ENCODE results near the gene ZNF792.
A peak's percentile ranks its signal among the peaks of the same experiment; 100 is the strongest.

The ZNF792 gene

GRCh38 chr19:34982275-34982674 lies 18.2 kb upstream of the ZNF792 start:
- no peak overlapping the region for H3K27ac ChIP-seq
- no peak overlapping the region for H3K4me3 ChIP-seq
- no peak for DNase-seq
- intact Hi-C loops (cut with DNase I; ENCODE audit: low total_unique reads), result no loop called here
- H3K27me3 ChIP-seq, result no peaks in the 10 kb centered on the region
- no peaks in the 10 kb centered on the region for H3K9me3 ChIP-seq
- H3K36me3 ChIP-seq, result no peaks in the 10 kb centered on the region
- no peak for TF ChIP-seq CTCF (IDR thresholded peaks at IDR 0.05)
- no peaks in the 10 kb centered on the region for H3K4me1 ChIP-seq

DNA sequence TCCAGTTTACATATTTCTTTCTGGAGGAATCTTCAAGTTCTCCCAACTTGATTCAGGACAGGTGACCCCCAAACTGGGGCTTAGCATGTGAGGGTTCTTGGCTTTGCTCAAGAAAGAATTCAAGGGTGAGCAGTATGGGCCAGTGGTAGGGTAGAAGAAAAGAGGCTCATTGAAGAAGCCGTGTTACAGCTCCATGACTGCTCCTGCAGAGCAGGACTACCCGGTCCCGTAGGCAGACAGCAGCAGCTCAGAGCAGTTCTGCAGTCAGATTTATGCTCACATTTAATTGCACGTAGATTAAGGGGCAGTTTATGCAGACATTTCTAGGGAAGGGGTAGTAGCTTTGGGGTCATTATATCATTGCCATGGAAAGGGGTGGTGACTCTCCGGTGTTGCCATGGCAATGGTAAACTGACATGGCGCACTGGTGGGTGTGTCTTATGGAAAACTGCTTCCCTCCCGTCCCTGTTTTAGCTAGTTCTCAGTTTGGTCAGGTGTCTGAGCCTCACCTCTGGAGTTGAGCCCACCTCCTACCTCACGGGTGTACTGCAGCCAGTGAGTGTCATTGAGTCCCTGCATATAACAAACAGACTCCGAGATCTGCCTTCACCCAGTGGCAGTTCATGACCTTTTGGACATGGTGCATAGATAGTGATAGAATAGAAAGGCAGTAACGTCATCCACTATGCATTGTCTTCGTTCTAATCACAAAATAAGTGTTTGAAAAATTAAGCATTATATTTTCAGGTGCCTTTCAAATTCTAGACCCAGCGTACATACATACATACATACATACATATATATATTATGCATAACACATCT lies 16.0 kb upstream of the ZNF792 start:
- intact Hi-C loops (cut with DNase I; ENCODE audit: low total_unique reads), result no loop called here
- no peak for TF ChIP-seq CTCF (IDR thresholded peaks at IDR 0.05)
- Histone ChIP-seq H3K9me3 (peaks cover 0 to 6% (median 6%) of the 10 kb centered on the region in 3 donors), H3K27ac (no peak overlapping the region), H3K4me1 (no peaks in the 10 kb centered on the region), H3K36me3 (no peaks in the 10 kb centered on the region), H3K27me3 (no peaks in the 10 kb centered on the region), H3K4me3 (no peak overlapping the region)
- DNase-seq, result peak in 1 of 2 donors; percentile 11

DNA sequence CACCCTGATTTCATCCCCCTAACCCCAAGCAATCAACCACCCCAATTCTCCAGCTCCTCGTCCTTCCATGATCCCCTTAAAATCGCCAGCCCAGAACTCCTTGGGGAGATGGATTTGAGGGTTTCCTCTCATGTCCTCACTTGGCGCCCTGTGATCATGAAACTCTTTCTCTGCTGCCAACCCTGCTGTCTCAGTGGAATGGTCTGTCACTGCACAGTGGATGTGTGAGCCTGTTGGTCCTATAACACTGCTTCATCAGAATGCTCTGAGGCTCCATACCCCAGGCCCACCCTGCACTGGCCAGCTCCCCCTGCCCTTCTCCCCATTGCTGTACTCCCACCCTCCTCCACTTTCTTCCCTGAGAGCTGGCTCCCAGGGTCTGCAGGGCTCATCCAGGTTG lies 12.6 kb upstream of the ZNF792 start:
- DNase-seq, result peak in 1 of 2 donors; percentile 19
- Histone ChIP-seq H3K4me1 (peaks cover 0 to 8% (median 3%) of the 10 kb centered on the region in 4 donors), H3K27ac (no peak overlapping the region), H3K27me3 (no peaks in the 10 kb centered on the region), H3K4me3 (no peak overlapping the region), H3K36me3 (no peaks in the 10 kb centered on the region), H3K9me3 (peaks cover 0 to 6% (median 6%) of the 10 kb centered on the region in 3 donors)
- intact Hi-C loops (cut with DNase I; ENCODE audit: low total_unique reads), result no loop called here
- no peak for TF ChIP-seq CTCF (IDR thresholded peaks at IDR 0.05)

DNA sequence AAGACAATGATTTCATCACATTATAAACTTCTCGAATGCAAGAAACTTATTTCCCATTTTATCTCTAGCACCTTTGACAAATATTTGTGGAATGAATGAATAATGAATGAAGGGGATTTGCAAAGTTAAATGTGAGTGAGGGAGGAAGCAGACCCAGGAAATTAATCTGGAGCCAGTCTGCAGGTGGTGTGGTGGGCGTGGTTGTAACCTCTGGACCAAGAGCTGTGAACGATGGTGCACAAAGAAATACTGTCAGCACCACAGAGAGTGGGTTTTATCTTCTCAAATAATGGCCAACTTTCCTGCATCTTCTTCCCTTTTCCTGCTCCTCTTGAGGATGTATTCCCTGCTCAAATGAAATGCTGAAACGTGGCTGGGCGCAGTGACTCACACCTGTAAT lies 11.0 kb upstream of the ZNF792 start:
- H3K9me3 ChIP-seq, result peaks cover 0 to 6% (median 6%) of the 10 kb centered on the region in 3 donors
- peaks cover 0 to 8% (median 3%) of the 10 kb centered on the region in 4 donors for H3K4me1 ChIP-seq
- no peak overlapping the region for H3K4me3 ChIP-seq
- H3K27ac ChIP-seq, result no peak overlapping the region
- H3K36me3 ChIP-seq, result no peaks in the 10 kb centered on the region
- no peak for TF ChIP-seq CTCF (IDR thresholded peaks at IDR 0.05)
- no peak for DNase-seq
- H3K27me3 ChIP-seq, result no peaks in the 10 kb centered on the region
- intact Hi-C loops (cut with DNase I; ENCODE audit: low total_unique reads), result no loop called here

- DNase-seq, result no peak
- Histone ChIP-seq H3K27me3 (no peaks in the 10 kb centered on the region), H3K27ac (no peak overlapping the region), H3K9me3 (peaks cover 0 to 6% (median 6%) of the 10 kb centered on the region in 3 donors), H3K4me3 (no peak overlapping the region), H3K4me1 (peaks cover 0 to 8% (median 3%) of the 10 kb centered on the region in 4 donors), H3K36me3 (no peaks in the 10 kb centered on the region)
- no peak for TF ChIP-seq CTCF (IDR thresholded peaks at IDR 0.05)
- intact Hi-C loops (cut with DNase I; ENCODE audit: low total_unique reads), result no loop called here
Measured at GRCh38 chr19:34974646-34975045, 10.6 kb upstream of the ZNF792 start.
